ENCODE measurements around the gene KDM8. TPM values are rescaled to one million over a fixed set of nuclear protein-coding genes. Genes with fewer than 3 reads are reported as not detected.
A peak's percentile ranks its signal among the peaks of the same experiment; 100 is the strongest.

KDM8 gene
- polyA plus RNA-seq, 3 donors, result 0.40 to 3.3 (median 1.5) TPM

- Histone ChIP-seq H3K9ac (ENCODE audit: insufficient read depth, low read length, poor library complexity, severe bottlenecking) (no peak overlapping the region), H2AFZ (ENCODE audit: insufficient read depth, low read depth, low read length, poor library complexity, severe bottlenecking) (no peak overlapping the region), H3K4me3 (replicated peaks in 1 of 3; ENCODE audit: low read depth in 2 of 3, low read length in 3 of 3) (no peak overlapping the region), H3K9me3 (replicated peaks in 1 of 2; ENCODE audit: control insufficient read depth in 1 of 2, insufficient read depth in 1 of 2, low read length in 2 of 2) (no peaks in the 10 kb centered on the region), H3K27ac (ENCODE audit: low read depth in 1 of 2, low read length in 2 of 2) (no peak overlapping the region), H3K4me1 (ENCODE audit: control insufficient read depth in 1 of 2, insufficient read depth in 2 of 2, low read length in 2 of 2) (no peaks in the 10 kb centered on the region), H3K27me3 (ENCODE audit: control insufficient read depth in 2 of 2, insufficient read depth in 2 of 2, low read length in 2 of 2) (no peaks in the 10 kb centered on the region), H3K79me2 (ENCODE audit: insufficient read depth, low read length) (no peaks in the 10 kb centered on the region), H3K4me2 (replicated peaks; ENCODE audit: extremely low read depth, low read length, poor library complexity, severe bottlenecking) (no peak overlapping the region), H3K36me3 (replicated peaks in 1 of 2; ENCODE audit: control insufficient read depth in 1 of 2, insufficient read depth in 2 of 2, low read length in 2 of 2) (peaks cover 29 to 56% of the 10 kb centered on the region in 2 donors), H4K20me1 (ENCODE audit: insufficient read depth, low read length) (no peaks in the 10 kb centered on the region)
- H3K27me3 Mint-ChIP-seq (ENCODE audit: low read depth in 3 of 3), result peaks cover 0 to 2% (median 1%) of the 10 kb centered on the region in 3 donors
- H3K4me3 Mint-ChIP-seq, result no peak overlapping the region
- peaks cover 44 to 77% of the 10 kb centered on the region in 2 donors for H3K36me3 Mint-ChIP-seq
- no peaks in the 10 kb centered on the region for H3K4me1 Mint-ChIP-seq
- WGBS (ENCODE audit: insufficient coverage), result 96% methylated on average over 8 of the region's 8 CpGs
- H3K9me3 Mint-ChIP-seq, result no peaks in the 10 kb centered on the region
- no peak overlapping the region for H3K27ac Mint-ChIP-seq
- DNase-seq, result no peak
- intact Hi-C loops (cut with micrococcal nuclease), result no loop called here
- TF ChIP-seq, protein P1, sequence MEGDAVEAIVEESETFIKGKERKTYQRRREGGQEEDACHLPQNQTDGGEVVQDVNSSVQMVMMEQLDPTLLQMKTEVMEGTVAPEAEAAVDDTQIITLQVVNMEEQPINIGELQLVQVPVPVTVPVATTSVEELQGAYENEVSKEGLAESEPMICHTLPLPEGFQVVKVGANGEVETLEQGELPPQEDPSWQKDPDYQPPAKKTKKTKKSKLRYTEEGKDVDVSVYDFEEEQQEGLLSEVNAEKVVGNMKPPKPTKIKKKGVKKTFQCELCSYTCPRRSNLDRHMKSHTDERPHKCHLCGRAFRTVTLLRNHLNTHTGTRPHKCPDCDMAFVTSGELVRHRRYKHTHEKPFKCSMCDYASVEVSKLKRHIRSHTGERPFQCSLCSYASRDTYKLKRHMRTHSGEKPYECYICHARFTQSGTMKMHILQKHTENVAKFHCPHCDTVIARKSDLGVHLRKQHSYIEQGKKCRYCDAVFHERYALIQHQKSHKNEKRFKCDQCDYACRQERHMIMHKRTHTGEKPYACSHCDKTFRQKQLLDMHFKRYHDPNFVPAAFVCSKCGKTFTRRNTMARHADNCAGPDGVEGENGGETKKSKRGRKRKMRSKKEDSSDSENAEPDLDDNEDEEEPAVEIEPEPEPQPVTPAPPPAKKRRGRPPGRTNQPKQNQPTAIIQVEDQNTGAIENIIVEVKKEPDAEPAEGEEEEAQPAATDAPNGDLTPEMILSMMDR (IDR thresholded peaks at IDR 0.05), result no peak
These were observed 17.2 kb downstream of the KDM8 start for GRCh38 chr16:27220527-27220926.

- Mint-ChIP-seq H3K4me3 (no peak overlapping the region), H3K27ac (peak overlapping the region in 1 of 7 donors; percentile 16), H3K4me1 (no peaks in the 10 kb centered on the region), H3K9me3 (no peaks in the 10 kb centered on the region), H3K27me3 (ENCODE audit: low read depth in 3 of 3) (peaks cover 0 to 2% (median 1%) of the 10 kb centered on the region in 3 donors), H3K36me3 (peaks cover 42 to 75% of the 10 kb centered on the region in 2 donors)
- Histone ChIP-seq H3K27me3 (ENCODE audit: control insufficient read depth in 2 of 2, insufficient read depth in 2 of 2, low read length in 2 of 2) (no peaks in the 10 kb centered on the region), H3K36me3 (replicated peaks in 1 of 2; ENCODE audit: control insufficient read depth in 1 of 2, insufficient read depth in 2 of 2, low read length in 2 of 2) (peaks cover 34 to 56% of the 10 kb centered on the region in 2 donors), H3K9ac (ENCODE audit: insufficient read depth, low read length, poor library complexity, severe bottlenecking) (no peak overlapping the region), H4K20me1 (ENCODE audit: insufficient read depth, low read length) (no peaks in the 10 kb centered on the region), H3K4me3 (replicated peaks in 1 of 3; ENCODE audit: low read depth in 2 of 3, low read length in 3 of 3) (no peak overlapping the region), H3K27ac (ENCODE audit: low read depth in 1 of 2, low read length in 2 of 2) (no peak overlapping the region), H2AFZ (ENCODE audit: insufficient read depth, low read depth, low read length, poor library complexity, severe bottlenecking) (no peak overlapping the region), H3K4me1 (ENCODE audit: control insufficient read depth in 1 of 2, insufficient read depth in 2 of 2, low read length in 2 of 2) (no peaks in the 10 kb centered on the region), H3K4me2 (replicated peaks; ENCODE audit: extremely low read depth, low read length, poor library complexity, severe bottlenecking) (no peak overlapping the region), H3K9me3 (replicated peaks in 1 of 2; ENCODE audit: control insufficient read depth in 1 of 2, insufficient read depth in 1 of 2, low read length in 2 of 2) (no peaks in the 10 kb centered on the region), H3K79me2 (ENCODE audit: insufficient read depth, low read length) (no peaks in the 10 kb centered on the region)
- TF ChIP-seq, protein P1 (IDR thresholded peaks at IDR 0.05), result no peak
- WGBS (ENCODE audit: insufficient coverage), result 97% methylated on average over 14 of the region's 16 CpGs
- DNase-seq, result no peak
- intact Hi-C loops (cut with micrococcal nuclease), result no loop called here
These were observed 17.7 kb downstream of the KDM8 start for GRCh38 chr16:27220991-27221390.
